NCI-H748 treated with DMSO at 0.1 percent for 48 hours (cell line): ENCODE results near the gene SDC3.

ENCODE experiments used
- DNase-seq: peaks from one replicate; lab custom pipeline; 2025; lab: John Stamatoyannopoulos, UW

The SDC3 gene

GRCh38 chr1:30888391-30888790 is 20.2 kb downstream of the SDC3 start:
- no peak for DNase-seq

- no peak for DNase-seq
Observed at GRCh38 chr1:30887485-30888315, 20.9 kb downstream of the SDC3 start.

DNA sequence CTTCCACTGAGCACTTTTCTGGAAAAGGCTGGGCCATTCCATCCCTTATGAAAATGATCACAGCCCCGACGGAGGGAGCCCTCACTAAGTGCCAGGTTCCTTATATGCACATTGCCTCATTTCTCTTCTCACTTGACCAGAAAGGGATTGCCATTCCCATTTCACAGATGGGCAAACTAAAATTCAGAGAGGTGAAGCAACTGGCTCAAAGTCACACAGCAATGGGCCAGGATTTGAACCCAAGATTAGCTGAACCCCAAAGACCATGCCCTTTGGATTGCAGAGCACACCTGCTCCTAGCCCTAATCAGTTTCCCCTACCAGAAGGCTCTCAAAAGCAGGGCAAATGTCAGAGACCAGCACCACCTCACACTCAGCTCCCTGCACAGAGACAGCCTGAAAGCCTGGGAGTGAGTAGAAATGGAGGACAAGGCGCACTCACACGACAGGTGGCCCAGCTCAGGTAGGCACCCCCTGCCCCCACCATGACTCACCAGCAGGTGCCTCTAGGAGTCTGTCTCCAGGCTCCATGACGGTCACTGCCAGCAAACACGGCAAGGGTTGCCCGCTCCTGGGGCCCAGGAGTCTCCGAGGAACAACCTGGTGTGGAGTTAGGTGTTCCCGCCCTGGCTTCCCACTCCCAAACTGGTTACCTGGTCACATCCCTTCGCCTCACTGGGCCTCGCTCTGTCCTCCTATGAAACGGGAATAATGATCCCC is 21.7 kb downstream of the SDC3 start:
- DNase-seq, result no peak

- no peak for DNase-seq
Observed at GRCh38 chr1:30885570-30886522, 22.7 kb downstream of the SDC3 start.

GRCh38 chr1:30884723-30885122 is 23.8 kb downstream of the SDC3 start:
- DNase-seq, result no peak

GRCh38 chr1:30883389-30884172 is 25.0 kb downstream of the SDC3 start:
- no peak for DNase-seq

DNA sequence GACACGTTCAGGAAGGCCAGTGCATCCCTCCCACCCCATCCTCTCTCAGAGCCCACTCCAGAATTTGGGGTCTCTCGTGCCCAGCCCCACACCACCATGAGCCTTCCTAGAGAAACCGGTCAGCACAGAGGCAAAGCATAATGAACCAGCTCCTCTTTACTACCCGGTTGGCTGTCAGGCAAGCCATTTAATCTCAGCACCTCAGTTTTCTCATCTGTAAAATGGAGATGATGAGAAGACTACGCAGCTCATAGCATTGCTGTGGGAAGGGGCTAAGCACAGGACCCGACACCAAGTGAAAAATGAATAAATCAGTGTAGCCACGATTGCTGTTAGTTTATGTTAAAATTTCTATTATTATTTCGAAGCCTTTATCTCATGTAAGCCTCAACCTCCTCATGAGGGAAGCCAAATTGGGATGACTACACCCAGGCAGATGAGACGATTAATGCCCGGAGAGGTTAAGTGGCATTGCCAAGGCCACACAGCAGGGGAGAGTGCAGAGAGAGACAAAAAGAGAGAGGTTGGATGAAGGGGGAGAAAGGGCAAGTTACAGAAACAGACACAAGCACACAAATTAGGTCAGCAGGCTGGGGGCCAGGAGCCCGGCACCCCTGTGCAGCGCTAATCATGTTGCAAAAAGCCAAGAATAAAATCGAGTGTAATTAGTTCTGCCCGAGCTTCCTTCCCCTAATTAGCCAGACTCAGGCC is 25.7 kb downstream of the SDC3 start:
- DNase-seq, result no peak

DNA sequence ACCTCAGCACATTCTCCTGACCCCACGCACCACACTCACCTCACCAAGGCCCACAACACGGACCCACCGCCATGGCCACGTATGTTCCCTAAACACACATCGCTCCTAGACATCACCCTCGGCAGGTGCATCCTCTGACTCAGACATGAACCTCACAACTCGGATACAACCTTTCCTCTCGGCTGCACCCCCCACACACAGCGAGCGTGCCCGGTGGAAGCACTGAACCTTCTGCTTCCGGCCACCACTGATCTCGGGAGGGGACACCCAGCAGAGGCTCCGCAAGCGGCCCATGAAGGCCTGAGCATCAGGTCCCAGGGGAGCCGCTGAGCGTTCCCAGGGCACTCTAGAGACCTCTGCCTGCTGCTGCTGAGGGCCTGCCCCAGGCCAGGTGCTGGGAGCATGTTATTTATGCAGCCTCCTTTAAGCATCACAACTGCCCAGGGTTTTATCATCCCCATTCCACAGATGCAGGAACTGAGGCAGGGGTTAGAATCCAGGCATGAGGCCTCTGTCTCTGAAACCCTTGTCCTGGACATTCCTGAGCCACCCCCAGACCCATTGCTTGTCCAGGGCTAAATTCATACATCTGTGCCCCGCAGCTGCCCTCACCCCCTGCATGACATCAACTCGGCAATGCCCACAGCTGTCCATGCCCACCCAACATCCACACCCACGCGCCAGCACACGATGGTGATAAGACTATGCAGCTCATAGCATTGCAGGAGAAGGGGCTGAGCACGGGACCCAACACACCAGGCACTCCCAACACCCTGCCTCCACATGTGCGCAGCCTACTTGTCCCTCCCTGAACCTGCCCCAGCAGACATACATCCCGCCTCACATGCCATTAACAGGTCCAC is 27.0 kb downstream of the SDC3 start:
- no peak for DNase-seq

DNA sequence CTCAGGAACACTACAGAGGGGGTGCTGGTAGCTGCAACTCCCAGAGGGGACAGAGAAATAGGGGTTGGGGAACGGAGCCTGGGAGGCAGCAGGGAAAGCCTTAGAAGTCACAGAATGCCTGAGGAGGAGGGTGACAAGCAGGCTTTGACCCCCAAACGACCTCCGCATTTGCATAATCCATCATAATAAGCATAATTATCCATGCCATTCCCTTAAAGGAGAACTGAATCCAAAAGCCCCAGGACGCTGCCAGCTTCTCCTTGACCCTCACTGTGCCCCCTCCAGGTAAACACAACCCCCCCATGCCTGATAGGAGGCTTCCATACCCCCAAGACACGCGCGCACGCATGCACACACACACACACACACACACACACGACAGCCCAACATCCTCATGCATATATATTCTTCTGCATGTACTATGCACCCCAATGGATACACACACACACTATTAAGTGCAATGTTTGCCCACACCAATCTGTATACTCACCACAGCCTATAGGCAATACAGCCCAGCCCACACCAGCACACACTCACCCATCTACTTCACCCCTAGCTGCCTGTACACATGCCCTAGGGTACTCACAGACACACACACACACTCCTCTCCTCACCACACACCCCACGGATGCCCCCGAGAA is 27.8 kb downstream of the SDC3 start:
- DNase-seq, result no peak

- DNase-seq, result peak; percentile 79
Observed at GRCh38 chr1:30879940-30880677, 28.4 kb downstream of the SDC3 start.

GRCh38 chr1:30879126-30879786 is 29.3 kb downstream of the SDC3 start:
- peak; percentile 1 for DNase-seq

DNA sequence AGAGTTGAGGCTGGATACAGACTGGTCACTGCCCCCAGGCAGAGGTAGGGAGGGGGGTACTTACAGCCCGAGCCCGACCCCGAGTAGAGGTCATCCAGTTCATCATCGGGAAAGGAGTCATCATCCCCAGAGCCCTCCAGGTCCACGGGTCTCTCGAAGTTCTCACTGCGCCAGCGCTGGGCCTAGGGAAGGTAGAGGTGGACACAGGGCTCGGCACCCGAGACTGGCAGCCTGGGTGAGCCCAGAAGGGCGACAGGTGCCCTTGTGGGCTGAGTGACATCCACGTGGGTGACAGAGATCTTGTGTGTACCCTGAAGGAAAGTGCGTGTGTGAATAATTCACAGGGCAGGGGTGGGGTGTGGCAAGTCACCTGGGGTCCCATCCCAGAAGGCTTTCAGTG is 30.0 kb downstream of the SDC3 start:
- DNase-seq, result no peak

GRCh38 chr1:30878016-30878415 is 30.5 kb downstream of the SDC3 start:
- DNase-seq, result no peak

- no peak for DNase-seq
Observed at GRCh38 chr1:30877205-30877912, 31.2 kb downstream of the SDC3 start.

- no peak for DNase-seq
Observed at GRCh38 chr1:30876451-30877204, 31.9 kb downstream of the SDC3 start.

DNA sequence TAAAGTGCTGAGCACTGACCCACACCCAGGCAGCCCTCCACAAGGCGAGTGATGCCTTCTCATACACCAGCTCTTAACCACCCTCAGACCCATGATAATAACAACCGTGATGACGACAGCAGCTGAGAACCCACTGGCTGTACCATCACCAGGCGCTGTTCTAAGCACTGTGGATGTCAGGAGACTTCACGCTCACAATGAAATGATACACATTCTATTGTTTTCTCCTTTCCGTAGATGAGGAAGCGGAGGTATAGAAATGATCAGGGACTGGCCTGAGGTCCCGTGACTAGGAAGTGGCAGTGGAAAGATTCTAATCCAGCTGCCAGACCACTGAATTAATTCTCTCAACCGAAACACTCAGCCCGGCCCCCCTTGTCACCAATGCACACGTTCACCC is 32.6 kb downstream of the SDC3 start:
- no peak for DNase-seq

GRCh38 chr1:30875197-30875596 is 33.4 kb downstream of the SDC3 start:
- DNase-seq, result no peak
